ENCODE results near the gene GPR15.

- TF ChIP-seq CTCF (IDR thresholded peaks at IDR 0.05) (no peak), POLR2A (IDR thresholded peaks at IDR 0.05) (no peak)
Measured at GRCh38 chr3:98552232-98553020, 20.6 kb downstream of the GPR15 start.

Data from prostate gland (tissue), 2 donors.